GM13976 (cell line): ENCODE measurements around the gene PAWR.

Experiments used
- DNase-seq: peaks from one replicate; pipeline ENCODE4 v3.0.0; 2012; ENCODE audit warnings: low spot score
- in situ Hi-C: fragments of 300-500 bp; cut with MboI; formaldehyde crosslinking; loops from one replicate; pipeline ENCODE4 v1.12.0; 2022; ENCODE audit warnings: low sequenced_read_pairs, mixed read lengths, inconsistent platforms; ENCODE audit not compliant: unreplicated experiment
- TF ChIP-seq, protein P1 (sequence below): IDR thresholded peaks from 2 replicates; pipeline ENCODE4 v1.5.1; 2012; ENCODE audit warnings: borderline replicate concordance, mild to moderate bottlenecking; ENCODE audit not compliant: insufficient read depth; ENCODE audit errors: extremely low read depth, missing control alignments, control extremely low read depth

Gene PAWR

DNA sequence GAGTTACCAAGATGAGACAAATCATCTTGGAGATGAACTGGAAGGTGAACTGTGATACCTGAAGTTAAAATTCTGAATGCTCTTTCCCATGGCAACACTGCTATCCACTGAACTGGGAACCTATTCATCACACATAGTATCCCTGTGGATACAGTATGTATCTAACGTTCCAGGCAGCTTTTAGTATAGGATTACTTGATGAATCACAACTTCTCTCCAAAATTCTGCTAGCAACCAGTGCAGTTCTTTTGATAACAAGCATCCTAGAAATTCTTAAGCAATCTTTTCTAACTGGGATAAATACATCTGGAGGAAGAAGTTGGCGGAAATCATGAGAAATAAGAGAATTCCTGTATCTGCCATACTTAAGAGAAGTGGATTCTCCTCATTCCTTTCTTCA is 66.4 kb downstream of the PAWR start:
- in situ Hi-C loops = no loop called here
- no peak for DNase-seq
- TF ChIP-seq, protein P1, sequence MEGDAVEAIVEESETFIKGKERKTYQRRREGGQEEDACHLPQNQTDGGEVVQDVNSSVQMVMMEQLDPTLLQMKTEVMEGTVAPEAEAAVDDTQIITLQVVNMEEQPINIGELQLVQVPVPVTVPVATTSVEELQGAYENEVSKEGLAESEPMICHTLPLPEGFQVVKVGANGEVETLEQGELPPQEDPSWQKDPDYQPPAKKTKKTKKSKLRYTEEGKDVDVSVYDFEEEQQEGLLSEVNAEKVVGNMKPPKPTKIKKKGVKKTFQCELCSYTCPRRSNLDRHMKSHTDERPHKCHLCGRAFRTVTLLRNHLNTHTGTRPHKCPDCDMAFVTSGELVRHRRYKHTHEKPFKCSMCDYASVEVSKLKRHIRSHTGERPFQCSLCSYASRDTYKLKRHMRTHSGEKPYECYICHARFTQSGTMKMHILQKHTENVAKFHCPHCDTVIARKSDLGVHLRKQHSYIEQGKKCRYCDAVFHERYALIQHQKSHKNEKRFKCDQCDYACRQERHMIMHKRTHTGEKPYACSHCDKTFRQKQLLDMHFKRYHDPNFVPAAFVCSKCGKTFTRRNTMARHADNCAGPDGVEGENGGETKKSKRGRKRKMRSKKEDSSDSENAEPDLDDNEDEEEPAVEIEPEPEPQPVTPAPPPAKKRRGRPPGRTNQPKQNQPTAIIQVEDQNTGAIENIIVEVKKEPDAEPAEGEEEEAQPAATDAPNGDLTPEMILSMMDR = no peak

GRCh38 chr12:79619872-79620562 is 70.7 kb downstream of the PAWR start:
- DNase-seq = no peak
- in situ Hi-C loops = no loop called here
- TF ChIP-seq, protein P1 = no peak

DNA sequence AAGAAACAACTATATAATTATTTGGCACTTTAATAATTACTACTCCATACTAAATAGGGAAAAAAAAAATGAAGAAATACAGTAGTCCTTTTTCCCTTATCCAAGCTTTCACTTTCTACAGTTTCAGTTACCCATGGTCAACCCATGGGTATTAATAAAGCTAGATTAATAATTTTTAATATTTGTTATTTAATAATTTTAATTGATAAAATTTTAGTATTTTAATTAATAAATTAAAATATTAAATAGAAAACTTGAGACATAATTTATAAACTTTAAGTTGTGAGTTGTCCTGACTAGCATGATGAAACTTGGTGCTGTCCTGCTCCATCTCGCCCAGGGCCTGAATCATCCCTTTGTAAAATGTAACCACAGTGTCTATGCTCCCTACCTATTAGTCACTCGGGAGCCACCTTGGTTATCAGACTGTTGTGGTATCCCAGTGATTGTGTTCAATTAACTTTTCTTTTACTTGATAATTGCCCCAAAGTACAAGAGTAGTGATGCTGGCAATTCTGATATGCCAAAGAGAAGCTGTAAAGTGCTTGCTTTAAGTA is 71.8 kb downstream of the PAWR start:
- DNase-seq = no peak
- in situ Hi-C loops = no loop called here
- TF ChIP-seq, protein P1 = no peak

GRCh38 chr12:79617696-79618095 is 73.1 kb downstream of the PAWR start:
- in situ Hi-C loops = no loop called here
- no peak for DNase-seq
- TF ChIP-seq, protein P1 = no peak

DNA sequence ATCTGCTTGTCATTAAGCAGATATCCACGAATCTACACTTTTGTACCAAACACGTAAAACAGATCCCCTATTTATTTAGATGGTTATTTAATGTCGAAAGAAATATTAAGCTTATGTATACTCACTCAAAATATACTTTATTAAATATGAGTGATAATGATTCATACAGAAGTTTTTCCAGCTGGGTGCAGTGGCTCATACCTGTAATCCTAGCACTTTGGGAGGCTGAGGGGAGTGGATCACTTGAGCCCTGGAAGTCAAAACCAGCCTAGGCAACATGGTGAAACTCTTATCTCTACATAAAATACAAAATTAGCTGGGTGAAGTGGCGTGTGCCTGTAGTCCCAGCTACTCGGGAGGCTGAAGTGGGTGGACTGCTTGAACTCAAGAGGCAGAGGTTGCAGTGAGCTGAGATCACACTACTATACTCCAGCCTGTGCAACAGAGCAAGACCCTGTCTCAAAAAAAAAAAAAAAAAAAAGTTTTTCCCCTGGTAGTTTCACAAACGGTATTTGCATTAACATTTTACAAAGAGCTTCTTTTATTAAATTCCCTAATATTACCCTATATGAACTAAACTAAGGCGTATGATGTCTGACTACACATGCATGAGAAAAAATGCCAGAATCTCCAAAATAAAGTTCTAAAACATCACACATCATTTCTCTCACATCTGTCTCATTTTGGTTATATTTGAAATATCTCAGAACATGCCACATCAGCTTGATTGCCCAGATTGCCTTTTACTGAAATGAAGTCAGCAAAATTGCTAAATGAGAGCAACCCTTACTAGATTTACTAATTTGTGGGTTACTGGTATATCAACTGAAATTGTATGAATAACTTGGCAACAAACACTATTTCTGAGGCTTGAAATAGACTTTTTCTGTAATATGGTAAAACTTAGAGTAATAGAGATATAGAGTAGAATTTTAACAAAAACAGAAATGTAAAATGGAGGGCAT is 74.9 kb downstream of the PAWR start:
- in situ Hi-C loops = no loop called here
- TF ChIP-seq, protein P1 = no peak
- no peak for DNase-seq

- DNase-seq = no peak
- in situ Hi-C loops = no loop called here
- TF ChIP-seq, protein P1 = no peak
Measured at GRCh38 chr12:79614730-79615129, 76.0 kb downstream of the PAWR start.
